HG03095 (cell line): Measurements from ENCODE around the gene WDR4.
"Not testable (repeated sequence)": the region's sequence is repeated elsewhere in the genome, so short reads cannot be mapped to it uniquely, and the experiment has no call there.

Source experiments
- ATAC-seq: cut with Tn5 transposase; IDR thresholded peaks from one replicate; pipeline ENCODE4 v1.9.1; 2021; ENCODE audit warnings: moderate library complexity; ENCODE audit not compliant: unreplicated experiment

WDR4 gene

GRCh38 chr21:42880352-42880751 is 1.0 kb upstream of the WDR4 start:
- ATAC-seq = no peak

- ATAC-seq = peak; percentile 28
Measured at GRCh38 chr21:42878678-42878992, 704 bp downstream of the WDR4 start.

GRCh38 chr21:42875811-42876210 is 3.5 kb downstream of the WDR4 start:
- ATAC-seq = not testable (repeated sequence)

GRCh38 chr21:42873096-42873495 is 6.2 kb downstream of the WDR4 start:
- ATAC-seq = no peak

- ATAC-seq = no peak
Measured at GRCh38 chr21:42868196-42868595, 11.1 kb downstream of the WDR4 start.

GRCh38 chr21:42865776-42866160 is 13.6 kb downstream of the WDR4 start:
- ATAC-seq = no peak

GRCh38 chr21:42864815-42865775 is 14.2 kb downstream of the WDR4 start:
- ATAC-seq = no peak

GRCh38 chr21:42864286-42864685 is 15.1 kb downstream of the WDR4 start:
- no peak for ATAC-seq

GRCh38 chr21:42863504-42863870 is 15.9 kb downstream of the WDR4 start:
- no peak for ATAC-seq

GRCh38 chr21:42862774-42863503 is 16.4 kb downstream of the WDR4 start:
- no peak for ATAC-seq

- no peak for ATAC-seq
Measured at GRCh38 chr21:42861848-42862400, 17.4 kb downstream of the WDR4 start.

- no peak for ATAC-seq
Measured at GRCh38 chr21:42861311-42861847, 18.0 kb downstream of the WDR4 start.

- ATAC-seq = no peak
Measured at GRCh38 chr21:42860345-42860744, 19.0 kb downstream of the WDR4 start.

GRCh38 chr21:42859891-42860230 is 19.5 kb downstream of the WDR4 start:
- no peak for ATAC-seq

GRCh38 chr21:42858957-42859890 is 20.1 kb downstream of the WDR4 start:
- ATAC-seq = no peak

- no peak for ATAC-seq
Measured at GRCh38 chr21:42858185-42858847, 21.0 kb downstream of the WDR4 start.

GRCh38 chr21:42857216-42857615 is 22.1 kb downstream of the WDR4 start:
- ATAC-seq = no peak

- no peak for ATAC-seq
Measured at GRCh38 chr21:42855937-42856335, 23.4 kb downstream of the WDR4 start.

GRCh38 chr21:42855171-42855936 is 24.0 kb downstream of the WDR4 start:
- ATAC-seq = no peak
